Iris pigment epithelial cell (primary cell): ENCODE data around the gene GNAZ.
"Not testable (repeated sequence)": the region's sequence is repeated elsewhere in the genome, so short reads cannot be mapped to it uniquely, and the experiment has no call there.

Experiments
- DNase-seq: peaks from one replicate; pipeline ENCODE4 v3.0.0-alpha.2; 2011; ENCODE audit warnings: low read depth

Gene GNAZ

DNA sequence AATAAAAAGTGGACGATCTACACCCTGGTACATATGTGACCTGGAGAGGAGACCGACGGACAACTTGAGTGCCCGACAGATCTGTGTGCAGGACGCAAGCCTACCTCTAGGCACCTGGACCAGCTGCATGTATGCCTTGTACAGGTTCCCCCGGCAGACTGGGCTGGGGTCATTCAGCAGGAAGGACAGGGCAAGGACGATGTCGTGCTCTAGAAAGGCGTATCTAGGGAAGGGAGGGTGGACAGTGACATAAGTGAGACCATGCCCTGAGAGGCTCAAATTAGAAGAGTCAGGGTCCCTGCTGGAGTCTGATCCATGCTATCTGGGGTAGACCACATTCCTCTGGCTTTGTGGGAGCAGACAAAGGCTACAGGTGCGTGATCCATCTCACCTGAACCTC, 63.6 kb downstream of the GNAZ start:
- DNase-seq = no peak

DNA sequence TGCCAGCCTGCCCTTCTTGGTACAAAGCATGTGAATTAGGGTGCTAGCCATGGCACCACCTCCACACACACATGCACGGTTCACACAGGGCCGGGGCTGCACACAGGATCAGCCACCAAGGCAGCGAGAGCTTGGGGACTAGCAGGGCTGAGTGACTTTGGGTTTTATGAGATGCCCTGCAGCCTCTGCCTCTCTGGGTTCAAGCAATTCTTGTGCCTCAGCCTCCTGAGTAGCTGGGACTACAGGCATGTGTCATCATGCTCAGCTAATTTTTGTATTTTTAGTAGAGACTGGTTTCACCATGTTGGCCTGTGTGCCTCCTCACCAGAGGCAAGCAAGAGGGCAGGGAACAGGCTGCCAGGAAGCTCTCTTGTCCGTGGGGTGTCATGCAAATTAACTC, 66.7 kb downstream of the GNAZ start:
- not testable (repeated sequence) for DNase-seq

DNA sequence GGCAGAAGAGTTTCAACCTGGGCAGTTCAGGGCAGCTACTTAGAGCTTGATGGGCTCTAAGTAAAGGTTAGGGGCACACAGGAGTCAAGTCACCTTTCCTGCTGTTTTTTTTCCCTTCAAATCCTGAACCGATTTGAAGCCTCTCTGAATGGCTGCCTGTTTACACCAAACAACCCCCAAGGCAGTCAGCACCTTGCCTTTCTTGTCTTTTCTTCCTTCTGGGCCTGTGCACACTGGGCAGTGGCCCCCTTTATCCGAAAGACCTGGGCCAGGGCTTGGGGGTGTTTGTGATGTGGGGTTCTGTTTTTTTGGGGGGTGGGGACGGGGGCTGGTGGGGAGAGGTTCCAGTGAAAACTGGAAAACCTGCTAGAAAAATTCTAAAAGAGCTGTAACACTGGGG, 67.1 kb downstream of the GNAZ start:
- DNase-seq = no peak

DNA sequence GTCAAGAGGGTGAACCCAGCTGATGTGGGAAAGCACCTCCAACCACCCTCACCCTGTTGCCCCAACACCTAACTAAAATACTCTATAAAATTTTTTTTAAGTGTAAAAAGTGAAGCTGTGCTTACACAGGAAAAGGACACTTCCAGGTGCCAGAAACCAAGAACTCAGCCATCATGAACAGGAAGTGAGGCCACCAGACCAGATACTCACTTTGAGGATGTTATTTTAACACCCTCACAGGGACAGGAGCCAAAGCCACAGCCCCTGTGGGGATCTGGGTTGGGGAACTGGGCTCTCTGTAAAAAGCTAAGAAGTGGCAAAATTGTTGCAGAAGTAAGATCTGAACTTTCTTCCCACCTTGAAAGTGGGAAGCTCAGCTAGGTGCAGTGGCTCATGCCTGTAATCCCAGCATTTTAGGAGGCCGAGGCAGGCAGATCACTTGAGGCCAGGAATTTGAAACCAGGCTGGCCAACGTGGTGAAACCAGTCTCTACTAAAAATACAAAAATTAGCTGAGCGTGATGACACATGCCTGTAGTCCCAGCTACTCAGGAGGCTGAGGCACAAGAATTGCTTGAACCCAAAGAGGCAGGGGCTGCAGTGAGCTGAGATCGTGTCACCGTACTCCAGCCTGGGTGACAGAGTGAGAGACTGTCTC, 67.7 kb downstream of the GNAZ start:
- DNase-seq = no peak

DNA sequence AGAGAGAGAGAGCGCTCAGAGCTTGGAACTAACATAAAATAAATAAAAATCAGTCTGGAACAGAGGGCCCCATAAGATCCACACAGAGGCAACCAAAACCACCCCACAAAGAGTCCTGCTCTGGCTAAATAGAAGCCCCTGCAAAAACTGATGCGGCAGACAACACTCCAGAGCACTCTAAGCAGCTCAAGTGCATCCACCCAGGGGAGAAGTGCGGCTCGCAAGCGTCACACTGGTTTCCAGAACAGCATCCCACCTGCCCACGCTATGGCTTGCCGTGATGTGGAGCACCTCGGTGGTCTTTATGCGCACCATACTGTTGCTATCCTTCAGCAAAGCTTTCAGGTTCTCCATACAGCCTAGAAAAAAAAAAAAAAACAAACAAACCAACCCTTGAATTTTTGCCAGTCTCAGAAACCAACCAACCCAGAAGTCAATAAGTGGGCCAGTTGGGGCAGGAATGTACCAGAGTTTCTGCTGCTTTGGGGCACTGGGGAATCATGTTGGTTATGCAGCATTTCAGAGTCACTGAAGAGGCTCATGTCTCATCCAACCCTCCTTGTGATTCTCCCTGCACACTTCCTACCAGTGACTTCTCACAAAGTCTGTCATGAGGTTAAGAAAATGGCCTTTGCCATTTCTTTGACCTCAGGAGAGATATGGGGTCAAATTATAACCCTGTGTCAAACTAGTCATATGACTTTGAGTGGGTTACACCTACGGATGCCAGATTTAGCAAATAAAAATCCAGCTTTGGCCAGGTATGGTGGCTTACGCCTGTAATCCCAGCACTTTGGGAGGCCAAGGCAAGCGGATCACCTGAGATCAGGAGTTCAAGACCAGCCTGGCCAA, 68.5 kb downstream of the GNAZ start:
- no peak for DNase-seq

DNA sequence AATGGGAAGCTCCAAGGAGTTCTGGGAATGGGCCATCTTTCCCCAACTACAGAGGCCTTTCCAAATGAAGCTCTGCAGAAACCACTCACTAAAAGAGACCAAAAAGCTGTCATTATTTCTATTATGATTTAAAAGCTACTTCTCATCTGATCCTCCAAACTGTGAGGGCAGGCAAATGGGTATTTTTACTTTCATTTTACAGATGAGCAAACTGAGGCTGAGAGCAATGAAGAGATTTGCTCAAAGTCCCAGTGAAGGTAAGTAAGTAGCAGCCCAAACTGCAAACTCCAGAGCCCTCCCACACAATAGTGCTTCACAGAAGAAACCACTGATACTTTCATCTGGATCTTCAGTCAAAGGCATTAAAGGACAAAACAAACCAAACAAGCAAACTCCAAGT, 70.1 kb downstream of the GNAZ start:
- no peak for DNase-seq

DNA sequence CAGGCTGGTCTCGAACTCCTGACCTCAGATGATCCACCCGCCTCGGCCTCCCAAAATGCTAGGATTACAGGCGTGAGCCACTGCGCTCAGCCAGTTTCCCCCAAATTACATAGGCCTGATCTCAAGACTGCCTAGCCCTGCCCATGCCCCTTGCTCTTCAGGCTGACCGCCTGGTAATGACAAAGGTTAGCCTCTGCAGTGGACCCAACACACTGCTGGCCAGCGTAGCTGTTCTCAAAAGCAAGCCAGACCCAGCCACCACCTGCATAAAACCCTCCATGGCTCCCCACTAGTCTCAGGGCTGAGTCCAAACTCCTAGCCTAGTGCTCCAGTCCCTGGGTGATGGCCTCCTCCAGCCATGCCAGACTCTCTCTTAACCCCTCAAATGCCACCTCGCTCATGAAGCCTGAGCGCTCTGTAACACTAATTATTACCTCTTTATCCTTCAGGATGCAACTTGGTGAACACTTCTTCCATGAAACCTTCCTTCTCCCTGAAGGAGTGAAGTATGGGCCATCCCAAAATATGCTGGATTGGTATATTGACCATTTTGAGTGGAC, 72.3 kb downstream of the GNAZ start:
- DNase-seq = no peak

DNA sequence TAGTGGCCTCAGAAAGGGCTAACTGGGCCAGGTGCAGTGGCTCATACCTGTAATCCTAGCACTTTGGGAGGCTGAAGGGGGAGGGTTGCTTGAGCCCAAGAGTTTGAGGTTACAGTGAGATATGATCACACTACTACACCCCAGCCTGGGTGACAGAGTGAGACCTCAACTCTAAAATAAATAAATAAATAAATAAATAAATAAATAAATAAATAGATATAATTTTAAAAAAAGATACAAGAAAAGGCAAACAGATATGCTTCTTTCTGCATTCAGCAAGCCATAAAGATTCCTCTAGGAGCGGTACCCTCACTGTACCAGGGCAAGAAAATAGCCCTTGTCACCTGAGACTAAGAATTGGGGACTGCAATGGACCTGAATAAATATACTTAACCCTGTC, 72.8 kb downstream of the GNAZ start:
- no peak for DNase-seq

DNA sequence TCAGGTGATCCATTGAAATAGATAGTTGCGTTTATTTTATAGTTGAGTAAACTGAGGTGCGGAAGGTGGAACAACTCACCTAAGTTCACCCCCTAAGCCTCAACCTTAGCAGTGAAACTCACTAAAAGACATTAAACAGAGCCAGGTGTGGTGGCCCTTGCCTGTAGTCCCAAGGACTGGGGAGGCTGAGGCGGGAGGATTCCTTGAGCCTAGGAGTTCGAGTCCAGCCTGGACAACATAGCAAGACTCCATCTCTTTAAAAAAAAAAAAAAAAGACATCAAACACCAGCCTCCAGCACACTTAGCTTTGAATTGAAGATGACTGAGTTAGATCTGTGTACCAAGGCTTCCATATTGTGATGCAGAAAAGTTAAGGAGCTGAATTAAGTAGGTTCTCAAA, 74.1 kb downstream of the GNAZ start:
- DNase-seq = no peak

DNA sequence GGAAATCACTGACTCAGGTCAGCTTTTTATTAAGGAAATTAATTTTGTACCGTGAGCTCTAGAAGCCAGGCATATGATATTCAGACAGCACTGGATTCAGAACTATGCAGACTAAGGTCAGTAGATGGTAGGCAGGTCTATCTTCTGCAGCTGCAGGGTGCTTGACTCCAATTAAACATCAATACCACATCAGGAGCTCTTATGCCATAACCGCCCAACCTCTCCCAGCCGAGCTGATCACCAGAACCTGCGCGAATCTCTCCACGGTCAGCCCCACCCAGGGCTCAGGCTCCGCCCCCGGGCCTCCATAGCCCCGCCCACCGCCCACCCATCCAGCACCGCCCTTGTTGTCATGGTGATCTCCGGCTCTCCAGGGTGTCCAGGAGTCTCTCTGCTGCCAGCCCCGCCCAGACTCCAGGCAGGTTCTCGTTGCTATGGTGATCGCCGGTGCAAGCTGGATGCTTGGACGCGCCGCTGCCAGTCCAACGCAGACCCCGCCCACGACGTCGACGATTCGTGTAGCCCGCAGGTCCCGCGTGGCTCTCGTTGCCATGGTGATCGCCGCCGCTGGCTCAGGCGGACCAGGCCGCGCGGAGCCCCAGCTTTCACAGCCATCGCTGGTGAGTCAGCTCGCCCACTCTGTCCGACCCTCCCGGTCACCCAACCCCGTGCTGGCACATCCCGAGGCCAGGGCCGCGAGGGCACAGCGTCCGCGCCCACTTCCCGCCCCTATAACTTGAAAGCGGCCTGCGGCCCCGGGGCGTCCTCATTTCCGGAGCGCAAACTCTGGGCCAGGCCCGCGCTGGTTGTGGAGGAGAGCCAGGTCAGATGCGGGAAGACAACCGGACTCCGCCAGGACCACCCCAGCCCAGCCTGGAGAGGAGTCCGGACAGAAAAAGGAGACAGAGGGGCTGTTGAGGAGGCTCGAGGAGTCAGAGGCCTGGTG, 74.9 kb downstream of the GNAZ start, which contains the start of gene RAB36:
Gene RAB36, plus strand, starts transcription at position 546 of the 946 bp plus-strand sequence. CDS start 1,140 bp downstream, outside the sequence.
- DNase-seq = peak; percentile 100

DNA sequence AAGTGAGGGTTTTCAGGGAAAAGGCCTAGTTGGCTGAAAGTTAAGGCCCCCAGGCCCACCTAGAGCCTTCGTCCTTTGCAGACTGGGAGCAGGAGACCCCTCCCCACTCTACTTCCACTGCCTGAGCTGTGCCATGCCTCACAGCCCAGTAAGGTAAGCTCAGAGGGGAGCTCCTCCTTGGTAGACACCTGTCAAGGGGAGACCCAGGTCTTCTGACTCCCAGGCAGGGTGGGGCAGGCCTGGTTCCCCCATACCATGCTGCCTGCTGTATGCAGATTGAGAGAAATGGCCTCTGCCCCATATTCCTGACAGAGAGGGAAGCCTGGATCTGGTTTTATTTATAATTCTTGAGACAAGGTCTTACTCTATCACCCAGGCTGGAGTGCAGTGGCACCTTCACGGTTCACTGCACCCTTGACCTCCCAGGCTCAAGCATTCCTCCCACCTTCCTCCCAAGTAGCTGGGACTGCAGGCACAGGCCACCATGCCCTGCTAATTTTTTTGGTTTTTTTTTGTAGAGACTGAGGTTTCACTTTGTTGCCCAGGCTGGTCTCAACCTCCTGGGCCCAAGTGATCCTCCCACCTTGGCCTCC, 75.7 kb downstream of the GNAZ start:
- DNase-seq = no peak

DNA sequence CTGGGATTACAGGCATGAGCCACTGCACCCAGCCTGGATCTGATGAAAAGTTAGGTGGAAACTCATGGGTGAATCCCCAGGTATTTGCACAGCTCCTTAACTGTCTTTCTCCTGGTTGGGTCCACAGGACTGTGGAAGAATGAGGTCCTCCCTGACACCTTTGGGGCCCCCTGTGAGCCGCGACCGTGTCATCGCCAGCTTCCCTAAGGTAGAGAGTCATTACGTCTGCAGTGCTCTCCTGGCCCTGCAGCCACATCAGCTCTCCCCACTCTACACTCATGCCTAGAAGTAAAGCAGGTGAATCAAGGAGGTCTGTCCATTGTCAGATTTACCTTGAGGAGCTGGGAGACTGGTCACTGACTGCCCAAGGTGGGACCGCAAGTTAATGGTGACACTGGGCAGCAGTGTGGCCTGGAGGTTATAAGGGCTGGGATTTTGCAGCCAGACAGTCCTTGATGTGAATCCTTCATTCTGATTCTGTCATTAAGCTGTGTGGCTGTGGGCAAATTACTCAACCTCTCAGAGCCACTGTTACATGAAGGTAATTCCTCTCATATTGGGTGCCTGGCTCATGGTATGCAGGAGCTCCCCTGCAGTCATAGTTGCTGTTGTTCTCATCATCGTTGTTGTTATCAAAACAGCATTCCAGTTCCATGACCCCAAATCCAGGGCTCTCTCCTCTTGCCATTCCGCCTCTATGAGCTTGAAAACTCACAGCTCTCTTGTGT, 76.3 kb downstream of the GNAZ start:
- peak; percentile 28 for DNase-seq

DNA sequence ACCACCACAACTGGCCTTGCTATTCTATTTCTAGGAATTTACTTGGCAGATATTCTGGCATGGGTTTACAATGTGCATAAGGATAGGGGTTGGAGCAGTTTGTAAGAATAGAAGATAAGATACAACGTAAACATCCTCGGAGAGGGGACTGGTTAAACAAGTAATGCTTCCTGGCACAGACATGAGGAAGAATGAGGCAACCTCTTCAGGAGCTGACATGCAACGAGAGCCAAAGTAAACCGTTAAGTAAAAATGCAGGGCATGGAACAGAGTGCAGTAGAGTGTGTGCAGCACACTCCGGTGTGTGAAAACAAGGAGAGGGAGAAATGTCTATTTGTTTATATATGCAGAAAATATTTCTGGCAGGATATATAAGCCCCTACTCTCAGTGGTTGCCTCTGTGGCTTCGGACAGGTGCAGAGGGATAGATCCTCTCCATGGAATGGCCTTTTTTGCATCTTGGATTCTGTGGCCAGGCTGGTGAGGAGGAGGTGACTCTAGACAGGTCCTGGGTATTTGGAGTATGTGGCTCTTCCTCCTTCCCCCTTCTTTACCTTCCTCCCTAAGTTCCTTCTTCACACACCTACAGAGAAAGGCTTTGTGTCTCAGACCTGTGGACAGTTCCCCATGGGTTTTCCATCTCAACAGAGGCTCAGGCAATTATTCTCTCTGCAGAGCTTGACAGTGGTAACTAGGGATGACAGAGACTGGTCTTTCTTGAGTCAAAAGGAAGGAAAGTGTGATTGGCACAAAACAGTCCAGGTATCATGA, 77.5 kb downstream of the GNAZ start:
- DNase-seq = peak; percentile 89

DNA sequence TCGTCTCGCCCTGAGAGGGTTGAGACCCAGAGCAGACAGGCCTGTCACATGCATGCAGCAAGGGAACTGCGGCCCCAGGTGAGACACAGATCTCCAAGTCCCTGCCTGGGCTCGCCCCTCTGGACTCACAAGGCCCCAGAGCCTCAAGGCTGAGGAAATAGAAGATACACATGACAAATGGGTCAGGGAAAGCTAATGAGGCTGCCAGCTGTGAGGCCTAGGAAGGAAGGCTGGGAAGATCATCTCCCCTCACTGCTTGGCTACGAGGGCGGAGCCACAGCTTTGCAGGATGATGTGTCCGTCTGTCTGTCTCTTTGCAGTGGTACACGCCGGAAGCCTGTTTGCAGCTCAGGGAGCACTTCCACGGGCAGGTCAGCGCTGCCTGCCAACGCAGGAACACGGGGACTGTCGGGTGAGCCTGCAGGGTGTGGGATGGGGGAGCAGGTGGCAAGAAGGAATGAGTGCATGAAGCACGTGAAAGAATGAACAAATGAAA, 79.5 kb downstream of the GNAZ start:
- DNase-seq = no peak

DNA sequence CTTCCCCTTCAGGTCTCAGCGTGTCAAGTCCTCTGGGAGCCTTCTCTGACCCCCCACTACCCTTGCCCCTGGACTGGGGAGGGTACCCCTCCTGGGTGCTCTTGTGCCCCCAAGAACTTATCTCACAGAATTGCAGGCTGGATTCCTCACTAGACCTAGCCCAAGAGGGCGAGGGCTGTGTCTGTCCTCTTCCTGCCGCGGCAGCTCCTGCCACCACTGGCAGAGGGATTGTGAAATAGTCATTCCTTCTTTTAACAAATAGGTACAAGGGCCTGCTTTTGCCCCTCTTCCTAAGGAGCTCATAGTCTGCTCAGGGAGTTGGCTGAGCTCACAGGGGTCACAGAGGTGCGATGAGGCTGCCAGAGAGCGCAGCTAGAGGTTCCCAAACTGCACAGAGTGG, 80.4 kb downstream of the GNAZ start:
- DNase-seq = no peak

DNA sequence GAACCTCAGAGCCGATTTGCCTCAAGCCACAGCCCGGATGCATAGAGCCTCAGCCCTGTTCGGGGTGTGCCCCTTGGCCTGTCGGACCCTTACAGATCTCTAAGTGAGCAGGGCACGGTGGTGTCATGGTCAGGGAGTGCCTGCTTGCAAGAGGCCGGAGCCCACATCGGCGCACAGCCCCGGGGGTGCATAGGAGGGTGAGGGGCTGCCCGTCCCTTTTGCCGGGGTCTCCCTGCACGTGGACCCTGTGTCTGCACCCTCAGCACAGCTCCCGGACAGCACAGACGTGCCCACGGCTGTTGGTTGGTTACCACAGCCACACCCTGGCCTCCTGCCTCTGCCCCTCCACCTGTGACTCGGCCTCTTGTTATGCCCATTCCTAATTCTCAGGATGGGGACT, 81.5 kb downstream of the GNAZ start:
- no peak for DNase-seq

DNA sequence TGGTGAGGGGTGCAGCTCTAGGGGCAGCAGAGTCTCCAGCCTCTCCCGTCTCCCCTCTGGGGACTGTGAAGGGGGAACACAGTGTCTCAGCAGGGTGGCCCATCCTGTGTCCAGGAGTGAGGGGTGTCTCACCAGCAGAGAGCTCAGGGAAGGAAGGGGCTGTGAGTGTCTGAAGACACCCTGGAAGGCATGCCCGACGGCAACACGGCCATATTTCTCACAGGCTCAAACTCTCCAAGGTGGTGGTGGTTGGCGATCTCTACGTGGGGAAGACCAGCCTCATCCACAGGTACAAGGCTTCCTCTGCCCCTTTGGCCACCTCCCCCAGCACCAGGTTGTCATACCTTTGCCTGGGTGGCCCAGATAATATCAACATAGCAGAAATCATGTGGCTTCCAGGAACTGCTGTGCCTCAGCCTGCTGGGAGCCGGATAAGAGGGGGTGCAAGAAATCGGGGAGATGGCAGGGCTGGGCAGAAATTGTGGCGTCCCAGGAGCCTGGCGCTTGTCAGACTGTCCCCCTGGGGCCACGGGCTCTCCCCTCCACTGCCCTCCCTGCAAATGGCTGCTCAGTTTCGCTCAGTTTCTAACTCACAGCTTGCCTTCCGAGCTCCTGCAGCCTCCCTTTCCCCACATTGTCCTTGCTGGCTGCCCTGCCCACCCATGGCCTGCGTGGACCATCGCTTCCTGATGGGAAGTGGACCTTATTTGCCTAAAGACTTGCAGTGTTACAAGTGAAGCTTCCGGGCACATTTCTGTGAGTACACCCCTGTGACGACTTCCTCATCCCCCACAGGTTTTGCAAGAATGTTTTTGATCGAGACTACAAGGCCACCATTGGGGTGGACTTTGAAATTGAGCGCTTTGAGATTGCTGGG, 82.2 kb downstream of the GNAZ start:
- DNase-seq = no peak

DNA sequence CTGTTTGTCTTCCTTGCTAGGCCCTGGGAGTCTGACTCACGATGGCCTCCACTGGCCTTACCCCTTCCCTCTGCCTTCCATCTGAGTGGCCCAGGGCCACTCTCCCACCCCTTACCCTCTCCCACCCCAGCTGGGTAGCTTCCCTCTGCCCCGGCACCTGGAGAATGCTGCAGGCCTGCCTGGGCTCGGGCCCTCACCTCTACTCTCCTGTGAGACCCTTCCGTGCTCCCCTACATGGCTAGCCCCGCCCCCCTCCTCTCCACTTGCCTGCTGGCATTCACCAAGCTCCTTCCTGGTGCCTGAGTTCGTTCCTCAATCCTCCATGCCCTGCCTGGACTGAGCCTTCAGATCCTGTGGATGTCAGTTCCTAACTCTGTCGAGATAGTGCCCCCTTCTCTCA, 83.7 kb downstream of the GNAZ start:
- no peak for DNase-seq

DNA sequence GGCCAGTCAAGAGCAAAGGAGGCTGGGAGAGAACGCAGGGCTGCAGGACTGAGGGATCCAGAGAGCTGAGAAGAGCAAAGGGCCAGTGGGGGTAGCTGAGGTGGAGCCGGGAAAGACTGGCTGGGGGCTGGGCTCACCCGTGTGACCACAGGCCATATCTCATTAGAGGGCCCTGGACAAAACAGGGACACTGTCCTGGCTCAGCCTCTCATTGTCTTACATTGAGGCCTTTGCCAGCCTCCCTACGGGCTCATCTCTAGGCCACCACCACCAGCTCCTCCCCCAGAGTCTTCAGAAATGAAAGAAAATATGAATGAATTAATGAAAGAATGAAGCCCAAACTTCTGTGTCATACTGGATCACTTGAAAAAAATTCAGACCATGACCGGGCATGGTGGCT, 84.1 kb downstream of the GNAZ start:
- no peak for DNase-seq
